Keratinocyte (primary cell): ENCODE measurements around the gene GLYAT. TPM values are rescaled to one million over a fixed set of nuclear protein-coding genes. Genes with fewer than 3 reads are reported as not detected.

Experiments used
- DNase-seq: peaks from one replicate; pipeline ENCODE4 v3.0.0-alpha.2; 2011; ENCODE audit warnings: low read depth, missing footprints, low spot score
- FAIRE-seq: peaks from 2 replicates; lab custom pipeline; 2011; peaks lifted over from hg19 to GRCh38; lab: Jason Lieb, UNC
- H2AFZ ChIP-seq: 2 replicates; pipeline ENCODE4 v1.6.0; 2012; ENCODE audit warnings: low read length, control low read depth, inconsistent platforms; ENCODE audit not compliant: control insufficient read depth
- H3K27ac ChIP-seq: 2 replicates; pipeline ENCODE4 v1.5.1; 2011; ENCODE audit warnings: low read length; ENCODE audit not compliant: control insufficient read depth, insufficient read depth
- H3K27me3 ChIP-seq: 3 replicates; pipeline ENCODE4 v1.6.0; 2011; ENCODE audit warnings: low read length; ENCODE audit not compliant: control insufficient read depth, insufficient read depth; ENCODE audit errors: extremely low read depth
- H3K36me3 ChIP-seq, 2 experiments: 2 replicates in 1 of 2; 3 replicates in 1 of 2; pipeline ENCODE4 v1.5.1; 2011; ENCODE audit warnings: low read length in 2 of 2, mild to moderate bottlenecking in 1 of 2; ENCODE audit not compliant: control insufficient read depth in 2 of 2, insufficient read depth in 2 of 2; ENCODE audit errors: extremely low read depth in 1 of 2
- H3K4me1 ChIP-seq: 3 replicates; pipeline ENCODE4 v1.5.1; 2011; ENCODE audit warnings: low read length; ENCODE audit not compliant: control insufficient read depth, insufficient read depth; ENCODE audit errors: extremely low read depth
- H3K4me2 ChIP-seq: 3 replicates; pipeline ENCODE4 v1.6.0; 2011; ENCODE audit warnings: low read depth, low read length; ENCODE audit not compliant: control insufficient read depth, insufficient read depth; ENCODE audit errors: extremely low read depth
- H3K4me3 ChIP-seq, 3 experiments: fragments of 200-600 bp in 1 of 3; sonication (generic) in 1 of 3; 2 replicates in 2 of 3; 3 replicates in 1 of 3; pipeline ENCODE4 v1.5.1; 2011 to 2016; ENCODE audit warnings: low read length in 3 of 3, mild to moderate bottlenecking in 3 of 3, control low read depth in 2 of 3, inconsistent platforms in 1 of 3, low read depth in 1 of 3, mixed read lengths in 1 of 3, mixed run types in 1 of 3, moderate library complexity in 1 of 3; ENCODE audit not compliant: control insufficient read depth in 2 of 3, insufficient read depth in 2 of 3; ENCODE audit errors: extremely low read depth in 1 of 3
- H3K79me2 ChIP-seq: 2 replicates; pipeline ENCODE4 v1.6.0; 2012; ENCODE audit warnings: low read length; ENCODE audit not compliant: control insufficient read depth, insufficient read depth
- H3K9ac ChIP-seq: 3 replicates; pipeline ENCODE4 v1.6.0; 2011; ENCODE audit warnings: low read length; ENCODE audit not compliant: control insufficient read depth, insufficient read depth; ENCODE audit errors: extremely low read depth
- H3K9me1 ChIP-seq: 3 replicates; pipeline ENCODE4 v1.6.0; 2011; ENCODE audit warnings: low read length; ENCODE audit not compliant: control insufficient read depth, insufficient read depth; ENCODE audit errors: extremely low read depth
- H3K9me3 ChIP-seq: 2 replicates; pipeline ENCODE4 v1.5.1; 2012; ENCODE audit warnings: low read depth, low read length; ENCODE audit not compliant: control insufficient read depth
- H4K20me1 ChIP-seq: 3 replicates; pipeline ENCODE4 v1.6.0; 2011; ENCODE audit warnings: low read length; ENCODE audit not compliant: control insufficient read depth, insufficient read depth; ENCODE audit errors: extremely low read depth
- EZH2 ChIP-seq: IDR thresholded peaks from one replicate; pipeline ENCODE4 v1.6.1; 2012; ENCODE audit warnings: inconsistent platforms, mild to moderate bottlenecking, low read length, moderate library complexity
- dilution Hi-C: fragments of 300-500 bp; cut with MboI; formaldehyde crosslinking; loops from one replicate; pipeline ENCODE4 v1.7.0; 2020; ENCODE audit warnings: low sequenced_read_pairs; ENCODE audit not compliant: extremely low pct_ligation_motif_present
- polyA plus RNA-seq, 5 experiments: library from polyadenylated mRNA; depleted of rRNA in 3 of 5; stranded (reverse) in 3 of 5; stranded (forward) in 1 of 5; unstranded in 1 of 5; fragments of >200 nt; gene quantifications; 1 replicate in 1 of 5; 2 replicates in 3 of 5; 3 replicates in 1 of 5; pipeline versions ENCODE4 v1.2.1 to v1.2.3, GENCODE V29; 2011 to 2012; ENCODE audit warnings: missing spikeins in 2 of 5, low read depth in 1 of 5, low replicate concordance in 1 of 5
- TF ChIP-seq, protein P1 (sequence below), 3 experiments: IDR thresholded peaks in 1 of 3; conservative IDR thresholded peaks in 1 of 3; optimal IDR thresholded peaks in 1 of 3; 2 replicates in 2 of 3; 3 replicates in 1 of 3; pipeline versions ENCODE3 to v1.5.1; 2011; ENCODE audit warnings: low read length in 3 of 3, mild to moderate bottlenecking in 3 of 3, moderate library complexity in 2 of 3, control low read depth in 1 of 3, inconsistent platforms in 1 of 3; ENCODE audit not compliant: insufficient read depth in 2 of 3; ENCODE audit errors: extremely low read depth in 1 of 3

Gene GLYAT
- polyA plus RNA-seq, 1 donor (not counting 4 experiments of a cell fraction or from before 2014, with no cell fraction given): 0.10 TPM

DNA sequence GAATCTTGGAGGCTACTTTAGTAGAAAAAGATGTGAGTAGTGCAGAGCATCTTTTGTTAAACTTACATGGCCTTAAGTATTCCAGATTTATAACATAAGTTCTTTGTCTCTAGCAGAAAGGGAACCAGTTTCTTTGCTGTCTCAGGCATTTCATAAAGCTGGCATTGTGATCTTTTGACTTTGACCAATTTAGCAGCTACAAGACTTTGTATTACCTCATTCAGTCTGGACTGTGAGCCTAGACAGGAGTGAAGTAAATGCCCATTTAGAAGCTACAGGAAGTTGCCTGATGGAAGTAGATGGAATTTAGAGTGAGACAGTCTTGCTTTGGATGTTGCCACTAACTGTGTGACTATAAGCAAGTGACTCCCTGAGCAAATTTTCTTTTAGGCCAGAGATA lies 25.7 kb upstream of the GLYAT start:
- Histone ChIP-seq H3K79me2 (no peaks in the 10 kb centered on the region), H3K9ac (no peak overlapping the region), H3K36me3 (no peaks in the 10 kb centered on the region), H3K4me1 (no peaks in the 10 kb centered on the region), H3K27me3 (no peaks in the 10 kb centered on the region), H2AFZ (no peak overlapping the region), H3K4me3 (no peak overlapping the region), H3K4me2 (no peak overlapping the region), H4K20me1 (no peaks in the 10 kb centered on the region), H3K27ac (no peak overlapping the region), H3K9me3 (no peaks in the 10 kb centered on the region), H3K9me1 (no peaks in the 10 kb centered on the region)
- DNase-seq: no peak
- no peak for FAIRE-seq
- TF ChIP-seq EZH2: no peak
- dilution Hi-C loops: no loop called here

DNA sequence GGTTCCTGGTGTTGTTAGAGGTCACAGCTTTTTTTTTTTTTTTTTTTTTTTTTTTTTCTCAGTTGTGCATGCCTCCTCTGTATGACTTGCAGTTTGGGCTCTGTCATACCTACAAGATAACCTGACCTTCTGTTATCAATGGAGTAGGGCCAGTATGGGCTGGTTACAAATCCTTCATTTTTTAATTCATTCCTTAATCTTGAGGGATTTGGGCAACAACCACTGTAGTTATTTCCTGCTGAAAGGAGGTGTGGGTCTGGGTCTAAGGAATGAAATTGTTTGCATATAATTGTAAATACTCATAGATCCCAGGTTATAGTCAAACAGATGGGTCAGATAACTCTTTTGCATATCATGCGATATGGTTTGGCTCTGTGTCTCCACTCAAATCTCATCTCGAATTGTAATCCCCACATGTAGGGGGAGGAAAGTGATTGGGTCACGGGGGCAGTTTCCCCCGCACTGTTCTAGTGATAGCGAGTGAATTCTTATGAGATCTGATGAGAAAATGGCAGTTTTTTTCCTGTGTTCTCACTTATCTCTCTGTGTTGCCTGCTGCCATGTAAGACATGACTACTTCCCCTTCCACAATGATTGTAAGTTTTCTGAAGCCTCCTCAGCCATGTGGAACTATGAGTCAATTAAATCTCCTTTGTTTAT lies 14.1 kb upstream of the GLYAT start:
- H2AFZ ChIP-seq: no peak overlapping the region
- FAIRE-seq: no peak
- H3K9ac ChIP-seq: no peak overlapping the region
- peaks cover 2% of the 10 kb centered on the region for H3K9me3 ChIP-seq
- H4K20me1 ChIP-seq: no peaks in the 10 kb centered on the region
- no peaks in the 10 kb centered on the region for H3K9me1 ChIP-seq
- no peak overlapping the region for H3K27ac ChIP-seq
- TF ChIP-seq, protein P1, sequence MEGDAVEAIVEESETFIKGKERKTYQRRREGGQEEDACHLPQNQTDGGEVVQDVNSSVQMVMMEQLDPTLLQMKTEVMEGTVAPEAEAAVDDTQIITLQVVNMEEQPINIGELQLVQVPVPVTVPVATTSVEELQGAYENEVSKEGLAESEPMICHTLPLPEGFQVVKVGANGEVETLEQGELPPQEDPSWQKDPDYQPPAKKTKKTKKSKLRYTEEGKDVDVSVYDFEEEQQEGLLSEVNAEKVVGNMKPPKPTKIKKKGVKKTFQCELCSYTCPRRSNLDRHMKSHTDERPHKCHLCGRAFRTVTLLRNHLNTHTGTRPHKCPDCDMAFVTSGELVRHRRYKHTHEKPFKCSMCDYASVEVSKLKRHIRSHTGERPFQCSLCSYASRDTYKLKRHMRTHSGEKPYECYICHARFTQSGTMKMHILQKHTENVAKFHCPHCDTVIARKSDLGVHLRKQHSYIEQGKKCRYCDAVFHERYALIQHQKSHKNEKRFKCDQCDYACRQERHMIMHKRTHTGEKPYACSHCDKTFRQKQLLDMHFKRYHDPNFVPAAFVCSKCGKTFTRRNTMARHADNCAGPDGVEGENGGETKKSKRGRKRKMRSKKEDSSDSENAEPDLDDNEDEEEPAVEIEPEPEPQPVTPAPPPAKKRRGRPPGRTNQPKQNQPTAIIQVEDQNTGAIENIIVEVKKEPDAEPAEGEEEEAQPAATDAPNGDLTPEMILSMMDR (optimal IDR thresholded peaks at IDR 0.05 in 1 of 3, IDR thresholded peaks at IDR 0.05 in 1 of 3, conservative IDR thresholded peaks at IDR 0.05 in 1 of 3; ENCODE audit: extremely low read depth in 1 of 3, insufficient read depth in 2 of 3, low read length in 3 of 3): no peak
- no peak for TF ChIP-seq EZH2
- H3K4me3 ChIP-seq: no peak overlapping the region
- no peaks in the 10 kb centered on the region for H3K27me3 ChIP-seq
- no peaks in the 10 kb centered on the region for H3K79me2 ChIP-seq
- H3K4me1 ChIP-seq: no peaks in the 10 kb centered on the region
- no peak for DNase-seq
- dilution Hi-C loops: no loop called here
- H3K4me2 ChIP-seq: no peak overlapping the region
- H3K36me3 ChIP-seq: no peaks in the 10 kb centered on the region
